T-helper 1 cell treated with Interleukin-12 subunit alpha and Interleukin-12 subunit beta and Interleukin-4 antibody, amounts not matched to agents 30 ng/mL and 1 ng/mL, for 36 hours (primary cell): Measurements from ENCODE around the gene SMARCA4. TPM values are rescaled to one million over a fixed set of nuclear protein-coding genes. Genes with fewer than 3 reads are reported as not detected.
"Not testable (repeated sequence)": the region's sequence is repeated elsewhere in the genome, so short reads cannot be mapped to it uniquely, and the experiment has no call there.

ENCODE experiments used
- intact Hi-C: fragments of 100-400 bp; cut with micrococcal nuclease; formaldehyde crosslinking; loops from one replicate; pipeline ENCODE4 v1.15.1; 2024
- total RNA-seq: library from RNA; stranded (reverse); gene quantifications from 2 replicates; pipeline ENCODE4 v1.2.3, GENCODE V29; 2022

The SMARCA4 gene
- total RNA-seq, 1 donor from 2014 or later: 118 TPM

GRCh38 chr19:11091703-11092153, 130.9 kb downstream of the SMARCA4 start:
- intact Hi-C loops: loop anchor here (2.0 to 10.0 kb wide), 6 partner anchors 43 to 897 kb away; partner anchors contain the start of genes CDKN2D, DNMT1, ILF3 and KRI1

- intact Hi-C loops: loop anchor here (5.0 to 10.0 kb wide), 3 partner anchors 437 to 897 kb away; partner anchors contain the start of genes CDKN2D, DNMT1, ILF3 and KRI1
These were observed 131.3 kb downstream of the SMARCA4 start for GRCh38 chr19:11092181-11092538.

GRCh38 chr19:11093689-11094238, 132.9 kb downstream of the SMARCA4 start:
- intact Hi-C loops: loop anchor here (5.0 to 10.0 kb wide), 3 partner anchors 439 to 899 kb away; partner anchors contain the start of genes CDKN2D, DNMT1, ILF3 and KRI1

- intact Hi-C loops: loop anchor here (5.0 to 10.0 kb wide), 3 partner anchors 440 to 900 kb away; partner anchors contain the start of genes CDKN2D, DNMT1, ILF3 and KRI1
These were observed 133.7 kb downstream of the SMARCA4 start for GRCh38 chr19:11094520-11094894.

GRCh38 chr19:11096210-11096841, 135.5 kb downstream of the SMARCA4 start:
- intact Hi-C loops: loop anchor here (1.0 to 10.0 kb wide), 5 partner anchors 41 to 902 kb away; partner anchors contain the start of genes DNMT1, ILF3 and SPC24

- intact Hi-C loops: loop anchor here (5.0 to 10.0 kb wide), 3 partner anchors 40 to 903 kb away; partner anchors contain the start of genes DNMT1 and ILF3
These were observed 136.5 kb downstream of the SMARCA4 start for GRCh38 chr19:11097367-11097766.

- intact Hi-C loops: loop anchor here (5.0 to 10.0 kb wide), 3 partner anchors 39 to 904 kb away; partner anchors contain the start of genes DNMT1 and ILF3
These were observed 137.5 kb downstream of the SMARCA4 start for GRCh38 chr19:11098327-11098726.

- intact Hi-C loops: loop anchor here (5.0 to 10.0 kb wide), 3 partner anchors 38 to 904 kb away; partner anchors contain the start of genes DNMT1 and ILF3
These were observed 138.0 kb downstream of the SMARCA4 start for GRCh38 chr19:11098861-11099260.

- intact Hi-C loops: no loop called here
These were observed 139.2 kb downstream of the SMARCA4 start for GRCh38 chr19:11100049-11100448.

GRCh38 chr19:11101057-11101456, 140.2 kb downstream of the SMARCA4 start:
- intact Hi-C loops: no loop called here

GRCh38 chr19:11102944-11103343, 142.1 kb downstream of the SMARCA4 start:
- intact Hi-C loops: no loop called here

- intact Hi-C loops: not testable (repeated sequence)
These were observed 142.8 kb downstream of the SMARCA4 start for GRCh38 chr19:11103667-11104066.

- intact Hi-C loops: no loop called here
These were observed 144.3 kb downstream of the SMARCA4 start for GRCh38 chr19:11105014-11105636.

- intact Hi-C loops: no loop called here
These were observed 145.6 kb downstream of the SMARCA4 start for GRCh38 chr19:11106477-11106876.

- intact Hi-C loops: no loop called here
These were observed 147.9 kb downstream of the SMARCA4 start for GRCh38 chr19:11108746-11109145.

GRCh38 chr19:11111117-11111770, 150.4 kb downstream of the SMARCA4 start:
- intact Hi-C loops: no loop called here

GRCh38 chr19:11111771-11112144, 150.9 kb downstream of the SMARCA4 start:
- intact Hi-C loops: no loop called here
